NCI-H510A (cell line): ENCODE results near the gene CFHR2.

Experiments
- DNase-seq: peaks from one replicate; lab custom pipeline; 2025; lab: John Stamatoyannopoulos, UW

Gene CFHR2

GRCh38 chr1:197001828-197002227 lies 58.3 kb downstream of the CFHR2 start:
- DNase-seq, result no peak

DNA sequence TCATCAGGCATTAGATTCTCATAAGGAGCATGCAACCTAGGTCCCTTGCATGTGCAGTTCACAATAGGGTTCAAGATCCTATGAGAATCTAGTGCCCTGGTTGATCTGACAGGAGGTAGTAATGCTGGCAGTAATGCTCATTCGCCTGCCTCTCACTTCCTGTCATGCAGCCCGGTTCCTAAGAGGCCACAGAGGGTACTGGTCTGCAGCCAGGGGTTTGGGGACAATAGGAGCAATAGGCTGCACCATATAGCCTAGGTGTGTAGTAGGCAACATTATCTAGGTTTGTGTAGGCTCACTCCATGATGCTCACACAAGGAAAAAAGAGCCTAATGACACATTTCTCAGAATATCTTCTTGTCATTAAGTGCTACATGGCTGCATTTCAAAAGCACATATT lies 59.6 kb downstream of the CFHR2 start:
- no peak for DNase-seq

DNA sequence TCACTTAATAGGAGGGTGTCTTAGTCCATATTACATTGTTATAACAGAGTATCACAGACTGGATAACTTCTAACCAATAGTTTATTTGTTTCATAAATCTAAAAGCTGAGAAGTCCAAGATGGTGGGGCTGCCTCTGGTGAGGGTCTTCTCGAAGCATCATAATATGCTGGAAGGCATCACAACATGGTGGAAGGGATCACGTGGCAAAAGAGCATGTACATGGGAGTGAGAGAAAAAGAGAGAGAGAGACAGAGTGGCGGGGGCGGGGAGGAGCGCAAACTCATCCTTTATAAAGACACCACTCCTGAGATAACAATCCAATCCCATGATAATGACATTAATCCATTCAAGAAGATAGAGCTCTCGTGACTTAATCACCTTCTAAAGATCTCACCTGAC lies 65.3 kb downstream of the CFHR2 start:
- no peak for DNase-seq
